GM12865 (cell line): ENCODE measurements around the gene NUDT16.
"Not testable (repeated sequence)": the region's sequence is repeated elsewhere in the genome, so short reads cannot be mapped to it uniquely, and the experiment has no call there.

ENCODE experiments used
- DNase-seq: peaks from one replicate; pipeline ENCODE4 v3.0.0; 2010; ENCODE audit warnings: low read depth
- H3K4me3 ChIP-seq: 2 replicates; pipeline ENCODE4 v1.5.1; 2011; ENCODE audit warnings: mild to moderate bottlenecking, low read depth, low read length, control low read depth
- TF ChIP-seq, protein P1 (sequence below): IDR thresholded peaks from 2 replicates; pipeline ENCODE4 v1.5.1; 2011; ENCODE audit warnings: low read length, control low read depth, low read depth, inconsistent platforms; ENCODE audit not compliant: insufficient read depth; ENCODE audit errors: missing control alignments

The NUDT16 gene

GRCh38 chr3:131363275-131363674 lies 18.3 kb upstream of the NUDT16 start:
- H3K4me3 ChIP-seq: no peak overlapping the region
- TF ChIP-seq, protein P1, sequence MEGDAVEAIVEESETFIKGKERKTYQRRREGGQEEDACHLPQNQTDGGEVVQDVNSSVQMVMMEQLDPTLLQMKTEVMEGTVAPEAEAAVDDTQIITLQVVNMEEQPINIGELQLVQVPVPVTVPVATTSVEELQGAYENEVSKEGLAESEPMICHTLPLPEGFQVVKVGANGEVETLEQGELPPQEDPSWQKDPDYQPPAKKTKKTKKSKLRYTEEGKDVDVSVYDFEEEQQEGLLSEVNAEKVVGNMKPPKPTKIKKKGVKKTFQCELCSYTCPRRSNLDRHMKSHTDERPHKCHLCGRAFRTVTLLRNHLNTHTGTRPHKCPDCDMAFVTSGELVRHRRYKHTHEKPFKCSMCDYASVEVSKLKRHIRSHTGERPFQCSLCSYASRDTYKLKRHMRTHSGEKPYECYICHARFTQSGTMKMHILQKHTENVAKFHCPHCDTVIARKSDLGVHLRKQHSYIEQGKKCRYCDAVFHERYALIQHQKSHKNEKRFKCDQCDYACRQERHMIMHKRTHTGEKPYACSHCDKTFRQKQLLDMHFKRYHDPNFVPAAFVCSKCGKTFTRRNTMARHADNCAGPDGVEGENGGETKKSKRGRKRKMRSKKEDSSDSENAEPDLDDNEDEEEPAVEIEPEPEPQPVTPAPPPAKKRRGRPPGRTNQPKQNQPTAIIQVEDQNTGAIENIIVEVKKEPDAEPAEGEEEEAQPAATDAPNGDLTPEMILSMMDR: no peak

DNA sequence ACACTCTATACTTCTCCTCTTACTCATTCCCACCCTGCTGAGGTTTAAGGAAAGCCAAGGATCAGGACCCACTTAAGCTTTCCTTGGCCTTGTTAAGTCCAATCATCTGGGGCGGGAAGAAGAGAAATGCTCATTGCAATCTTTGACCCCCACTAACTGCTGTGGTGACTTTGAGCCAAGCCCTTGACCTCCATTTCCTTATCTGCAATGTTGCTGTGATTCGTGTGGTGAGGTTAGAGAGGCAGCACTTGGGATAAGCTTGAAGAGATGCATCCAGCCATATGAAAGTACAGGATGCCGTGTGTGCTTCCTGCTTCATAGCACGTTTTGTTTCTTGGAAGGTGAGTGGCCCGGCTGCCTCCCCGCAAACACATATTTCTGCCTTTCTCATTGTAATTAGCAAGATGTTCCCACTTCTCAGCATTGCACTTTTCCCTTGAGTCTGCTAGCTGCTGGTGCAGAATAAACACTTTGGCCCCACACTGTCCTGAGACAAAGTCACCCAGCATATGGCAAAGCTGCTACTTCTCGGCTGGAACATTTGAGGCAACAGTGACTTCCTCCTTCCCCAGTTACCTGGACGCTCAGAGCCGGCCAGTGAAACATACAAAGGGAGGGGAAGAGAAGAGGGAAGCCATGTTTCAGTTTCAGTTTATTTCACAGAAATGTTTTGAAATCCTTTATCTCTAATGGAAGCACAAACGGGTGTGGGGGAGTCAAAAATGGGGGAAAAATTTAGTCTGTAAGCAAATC lies 10.5 kb upstream of the NUDT16 start:
- no peak overlapping the region for H3K4me3 ChIP-seq
- DNase-seq: no peak
- TF ChIP-seq, protein P1: no peak

More at GRCh38 chr3:131363275-131363674, 18.3 kb upstream of the NUDT16 start:
- DNase-seq: no peak

DNA sequence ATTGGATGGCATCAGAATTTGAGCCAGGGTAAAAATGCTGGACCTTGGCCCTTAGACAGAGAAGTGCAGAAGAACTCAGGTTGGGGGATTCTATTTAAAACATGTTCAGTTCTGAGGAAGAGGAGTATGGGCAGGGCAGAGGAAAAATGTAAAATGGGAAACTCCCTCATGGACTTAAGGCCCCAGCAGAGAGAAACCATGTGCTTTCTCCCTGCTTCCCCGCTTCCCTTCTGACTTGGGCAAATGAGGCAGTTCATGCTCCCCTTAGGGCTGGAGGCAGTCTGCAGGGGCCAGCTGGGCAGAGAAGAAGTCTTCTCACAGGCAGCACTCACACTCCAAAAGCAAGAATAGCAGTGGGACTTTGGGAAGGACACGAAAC lies 9.9 kb upstream of the NUDT16 start:
- H3K4me3 ChIP-seq: no peak overlapping the region
- TF ChIP-seq, protein P1: no peak
- DNase-seq: no peak

- DNase-seq: no peak
These were observed 6.8 kb upstream of the NUDT16 start for GRCh38 chr3:131374741-131375140.

DNA sequence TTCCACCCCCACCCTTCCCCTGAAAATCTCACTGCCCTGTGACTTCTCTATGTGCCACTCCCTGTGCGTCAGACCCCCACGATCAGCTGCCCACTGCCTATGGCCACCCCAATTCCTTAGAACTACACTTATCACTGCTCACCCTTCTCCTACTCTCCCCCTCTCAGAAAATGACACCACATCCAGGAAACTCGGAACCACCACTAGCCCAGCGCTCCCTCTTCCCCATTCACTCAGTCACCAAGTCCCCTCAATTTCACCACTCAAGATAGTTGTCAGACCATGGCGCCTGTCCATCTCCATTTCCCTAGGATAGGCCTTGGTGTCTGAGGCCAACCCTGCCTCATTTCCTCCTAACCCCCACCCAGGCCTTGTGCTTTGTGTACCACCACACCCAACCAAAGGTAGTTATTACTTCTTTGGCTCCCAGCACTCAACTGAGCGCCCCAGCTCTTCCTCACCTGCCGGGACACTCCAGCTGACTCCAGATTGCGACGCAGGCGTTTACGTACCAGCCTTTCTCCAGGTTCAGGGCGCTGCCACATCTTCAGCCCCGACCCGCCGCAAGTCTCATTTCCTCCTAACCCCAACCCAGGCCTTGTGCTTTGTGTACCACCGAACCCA lies 641 bp upstream of the NUDT16 start:
- not testable (repeated sequence) for DNase-seq
- H3K4me3 ChIP-seq: peak overlapping the region; percentile 68

More at GRCh38 chr3:131374741-131375140, 6.8 kb upstream of the NUDT16 start:
- TF ChIP-seq, protein P1: no peak
- no peak overlapping the region for H3K4me3 ChIP-seq

DNA sequence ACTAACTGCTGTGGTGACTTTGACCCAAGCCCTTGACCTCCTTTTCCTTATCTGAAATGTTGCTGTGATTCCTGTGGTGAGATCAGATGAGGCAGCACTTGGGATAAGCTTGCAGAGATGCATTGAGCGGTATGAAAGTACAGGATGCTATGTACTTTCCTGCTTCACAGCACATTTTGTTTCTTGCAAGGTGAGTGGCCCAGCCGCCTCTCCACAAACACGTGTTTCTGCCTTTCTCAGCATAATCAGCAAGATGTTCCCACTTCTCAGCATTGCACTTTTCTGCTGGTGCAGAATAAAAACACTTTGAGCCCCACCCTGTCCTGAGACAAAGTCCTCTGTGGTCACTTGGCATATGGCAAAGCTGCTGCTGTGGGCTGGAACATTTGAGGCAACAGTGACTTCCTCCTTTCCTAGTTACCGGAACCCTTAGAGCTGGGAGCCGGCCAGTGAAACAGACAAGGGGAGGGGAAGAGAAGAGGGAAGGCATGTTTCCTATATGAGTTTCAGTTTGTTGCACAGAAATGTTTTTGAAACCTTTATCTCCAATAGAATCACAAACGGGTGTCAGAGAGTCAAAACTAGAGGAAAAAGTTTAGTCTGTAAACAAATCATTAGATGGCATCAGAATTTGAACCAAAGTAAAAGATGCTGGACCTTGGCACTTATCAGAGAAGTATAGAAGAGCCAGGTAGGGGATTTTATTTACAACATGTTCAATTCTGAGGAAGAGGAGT lies 5.0 kb downstream of the NUDT16 start:
- DNase-seq: no peak
- TF ChIP-seq, protein P1: no peak
- H3K4me3 ChIP-seq: no peak overlapping the region

GRCh38 chr3:131387796-131388489 lies 6.4 kb downstream of the NUDT16 start:
- TF ChIP-seq, protein P1: no peak
- no peak for DNase-seq

More at GRCh38 chr3:131387796-131388489, 6.4 kb downstream of the NUDT16 start:
- no peak overlapping the region for H3K4me3 ChIP-seq
